ENCODE results near the gene PFN4.
A peak's percentile ranks its signal among the peaks of the same experiment; 100 is the strongest.

Gene PFN4

DNA sequence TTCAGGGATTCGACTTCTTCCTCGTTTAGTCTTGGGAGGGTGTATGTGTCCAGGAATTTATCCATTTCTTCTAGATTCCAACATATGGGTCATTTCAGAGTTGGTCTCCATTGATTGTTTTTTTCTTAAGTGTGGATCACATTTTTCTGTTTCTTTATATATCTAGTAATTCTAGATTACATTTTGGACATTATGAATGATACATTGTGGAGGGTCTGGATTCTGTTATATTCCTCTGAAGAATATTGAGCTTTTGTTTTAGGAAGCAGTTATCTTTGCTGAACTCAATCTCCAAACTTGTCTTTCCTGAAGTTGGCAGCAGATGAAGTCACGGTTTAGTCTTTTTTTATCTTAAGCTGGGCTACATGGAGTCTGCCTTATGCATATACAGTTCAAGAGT lies 9.4 kb upstream of the PFN4 start:
- TF ChIP-seq, protein P1, sequence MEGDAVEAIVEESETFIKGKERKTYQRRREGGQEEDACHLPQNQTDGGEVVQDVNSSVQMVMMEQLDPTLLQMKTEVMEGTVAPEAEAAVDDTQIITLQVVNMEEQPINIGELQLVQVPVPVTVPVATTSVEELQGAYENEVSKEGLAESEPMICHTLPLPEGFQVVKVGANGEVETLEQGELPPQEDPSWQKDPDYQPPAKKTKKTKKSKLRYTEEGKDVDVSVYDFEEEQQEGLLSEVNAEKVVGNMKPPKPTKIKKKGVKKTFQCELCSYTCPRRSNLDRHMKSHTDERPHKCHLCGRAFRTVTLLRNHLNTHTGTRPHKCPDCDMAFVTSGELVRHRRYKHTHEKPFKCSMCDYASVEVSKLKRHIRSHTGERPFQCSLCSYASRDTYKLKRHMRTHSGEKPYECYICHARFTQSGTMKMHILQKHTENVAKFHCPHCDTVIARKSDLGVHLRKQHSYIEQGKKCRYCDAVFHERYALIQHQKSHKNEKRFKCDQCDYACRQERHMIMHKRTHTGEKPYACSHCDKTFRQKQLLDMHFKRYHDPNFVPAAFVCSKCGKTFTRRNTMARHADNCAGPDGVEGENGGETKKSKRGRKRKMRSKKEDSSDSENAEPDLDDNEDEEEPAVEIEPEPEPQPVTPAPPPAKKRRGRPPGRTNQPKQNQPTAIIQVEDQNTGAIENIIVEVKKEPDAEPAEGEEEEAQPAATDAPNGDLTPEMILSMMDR (IDR thresholded peaks at IDR 0.05; ENCODE audit: low read depth, low read length, missing control alignments) = no peak
- no peak for DNase-seq (ENCODE audit: low read depth)
- no peak overlapping the region for H3K4me3 ChIP-seq (ENCODE audit: low read depth, low read length)

DNA sequence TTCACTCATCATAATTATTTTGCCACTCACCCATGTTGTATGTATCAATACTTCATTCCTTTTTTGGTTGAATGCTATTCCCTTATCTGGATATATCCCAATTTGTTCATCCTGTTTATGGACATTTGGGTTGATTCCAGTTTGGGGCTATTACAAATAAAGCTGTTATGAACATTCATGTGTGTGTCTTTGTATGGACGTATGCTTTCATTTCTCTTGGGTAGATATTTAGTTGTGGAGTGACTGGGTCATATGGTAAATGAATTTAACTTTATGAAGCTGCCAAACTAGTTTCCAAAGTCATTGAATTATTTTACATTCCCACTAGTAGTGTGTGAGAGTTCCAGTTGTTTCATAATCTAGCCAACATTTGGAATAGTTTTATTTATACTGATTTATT lies 2.8 kb upstream of the PFN4 start:
- H3K4me3 ChIP-seq (ENCODE audit: low read depth, low read length) = no peak overlapping the region
- TF ChIP-seq, protein P1 (IDR thresholded peaks at IDR 0.05; ENCODE audit: low read depth, low read length, missing control alignments) = no peak
- DNase-seq (ENCODE audit: low read depth) = no peak

DNA sequence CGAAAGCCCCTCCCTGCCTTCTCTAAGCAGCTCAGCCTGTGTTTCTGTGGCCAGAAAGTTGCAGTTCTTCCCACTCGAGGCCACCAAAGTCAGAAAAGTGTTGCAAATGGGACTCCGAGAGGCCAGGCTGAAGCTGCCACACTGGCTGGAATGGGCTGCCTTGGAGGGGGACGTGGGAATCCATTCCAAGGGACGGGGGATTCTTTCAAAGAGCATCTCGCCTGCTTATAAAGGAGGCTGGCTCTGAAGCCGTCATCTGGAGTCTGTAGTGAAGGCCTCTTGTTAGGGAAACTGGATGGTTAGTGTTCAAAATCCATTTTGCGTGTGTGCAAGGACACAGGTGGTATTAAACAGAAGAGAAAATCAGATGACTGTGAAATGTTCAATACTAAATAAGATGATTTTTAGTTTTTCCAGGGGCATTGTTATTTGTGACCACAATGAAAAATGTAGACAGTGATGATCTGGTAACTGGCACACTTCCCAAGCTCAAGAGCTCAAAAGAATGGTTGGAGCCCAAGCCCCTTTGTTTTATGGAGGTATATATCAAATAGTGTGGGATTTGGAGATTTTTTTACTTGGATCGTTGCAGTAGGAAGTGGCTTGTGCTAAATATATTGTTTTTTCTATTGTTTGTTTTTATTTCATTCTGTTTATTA lies 917 bp upstream of the PFN4 start:
- TF ChIP-seq, protein P1 (IDR thresholded peaks at IDR 0.05; ENCODE audit: low read depth, low read length, missing control alignments) = no peak
- no peak for DNase-seq (ENCODE audit: low read depth)
- peak overlapping the region; percentile 74 for H3K4me3 ChIP-seq (ENCODE audit: low read depth, low read length)

DNA sequence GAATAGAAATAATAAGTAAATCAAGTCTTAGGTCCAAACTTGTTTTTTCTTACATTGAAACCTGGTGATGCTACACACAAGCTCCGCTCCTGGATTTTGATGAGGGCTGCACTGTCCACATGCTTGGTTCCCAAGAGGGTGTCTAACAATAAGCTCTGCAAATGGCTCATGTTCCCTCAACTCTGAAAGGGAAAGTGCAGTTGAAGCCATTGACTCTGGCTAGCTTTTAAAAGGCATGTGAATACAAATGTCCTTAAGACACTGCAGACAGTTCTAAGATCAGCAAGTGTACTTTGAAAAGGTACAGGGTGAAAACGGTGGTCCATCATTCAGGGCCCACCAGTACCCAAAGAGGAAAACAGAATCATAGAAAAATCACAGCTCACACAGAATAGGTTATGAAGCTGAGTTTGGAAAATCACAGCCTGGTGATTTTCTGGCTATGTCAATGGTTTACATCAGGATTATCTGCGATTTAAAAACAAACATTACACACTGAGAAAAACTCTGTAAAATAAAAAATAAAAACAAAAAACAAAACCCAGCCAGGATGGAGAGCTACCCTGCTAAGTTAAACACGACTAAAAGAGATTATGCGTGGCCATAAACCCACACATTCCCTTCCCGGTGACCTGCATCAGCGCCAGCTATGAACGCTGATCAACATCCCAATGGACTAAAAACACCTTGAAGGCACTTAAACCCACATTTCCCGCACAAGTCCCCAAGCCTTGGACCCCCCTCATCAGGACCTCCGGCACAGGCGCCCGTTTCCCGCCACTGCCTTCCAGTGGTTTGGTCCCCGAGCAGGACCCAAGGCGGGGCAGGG lies 554 bp downstream of the PFN4 start:
- peak overlapping the region; percentile 74 for H3K4me3 ChIP-seq (ENCODE audit: low read depth, low read length)
- TF ChIP-seq, protein P1 (IDR thresholded peaks at IDR 0.05; ENCODE audit: low read depth, low read length, missing control alignments) = no peak
- no peak for DNase-seq (ENCODE audit: low read depth)

DNA sequence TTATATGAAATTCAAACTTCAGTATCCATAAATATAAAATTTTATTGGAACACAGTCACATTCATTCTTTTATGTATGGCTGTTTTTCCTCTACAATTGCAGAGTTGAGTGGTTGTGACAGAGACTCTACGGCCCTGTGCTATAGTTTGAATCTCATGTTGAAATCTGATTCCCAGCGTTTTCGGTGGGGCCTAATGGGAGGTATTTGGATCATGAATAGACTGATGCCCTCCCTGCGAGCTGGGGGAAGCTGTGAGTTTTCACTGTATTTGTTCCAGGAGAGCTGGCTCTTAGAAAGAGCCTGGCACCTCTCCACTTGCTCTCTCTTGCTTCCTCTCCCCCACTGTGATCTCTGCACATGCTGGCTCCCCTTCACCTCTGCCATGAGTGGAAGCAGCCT lies 1.7 kb downstream of the PFN4 start:
- H3K4me3 ChIP-seq (ENCODE audit: low read depth, low read length) = no peak overlapping the region
- no peak for DNase-seq (ENCODE audit: low read depth)
- TF ChIP-seq, protein P1 (IDR thresholded peaks at IDR 0.05; ENCODE audit: low read depth, low read length, missing control alignments) = no peak

DNA sequence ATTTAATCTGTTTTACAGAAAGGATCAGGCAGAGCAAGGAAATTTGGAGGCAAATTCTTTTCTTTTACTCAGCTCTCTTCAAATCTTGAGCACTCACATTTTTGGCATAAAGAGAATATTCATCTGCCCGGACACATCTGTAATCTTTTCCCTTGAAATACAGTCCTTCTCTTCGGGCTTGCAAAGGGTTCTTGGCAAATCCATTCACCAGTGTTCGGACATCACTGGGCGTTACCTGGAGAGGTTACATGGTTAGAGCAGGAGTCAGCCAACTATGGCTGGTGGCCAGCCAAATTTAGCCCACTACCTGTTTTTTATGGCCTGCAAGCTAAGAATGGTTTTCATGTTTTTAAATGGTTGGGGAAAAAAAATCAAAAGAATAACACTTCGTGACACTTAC lies 2.1 kb downstream of the PFN4 start:
- TF ChIP-seq, protein P1 (IDR thresholded peaks at IDR 0.05; ENCODE audit: low read depth, low read length, missing control alignments) = no peak
- H3K4me3 ChIP-seq (ENCODE audit: low read depth, low read length) = no peak overlapping the region
- no peak for DNase-seq (ENCODE audit: low read depth)
